ENCODE measurements around the gene DOCK8. TPM values are rescaled to one million over a fixed set of nuclear protein-coding genes. Genes with fewer than 3 reads are reported as not detected.

Gene DOCK8
- total and polyA plus RNA-seq, 10 donors: 34.3 to 275 (median 184) TPM

GRCh38 chr9:316382-316965, 101.8 kb downstream of the DOCK8 start:
- intact Hi-C loops (cut with DNase I; ENCODE audit: low total_unique reads): no loop called here
- 60 to 84% (median 75%) methylated on average over 2 of the region's 2 CpGs for WGBS, 5 donors
- H3K9me3 ChIP-seq: no peaks in the 10 kb centered on the region
- peak overlapping the region in 6 of 8 donors; percentile 15 to 67 (median 48) for H3K27ac ChIP-seq
- no peak for DNase-seq
- peaks cover 14 to 88% (median 77%) of the 10 kb centered on the region in 6 donors for H3K36me3 ChIP-seq
- H3K4me1 ChIP-seq: peaks cover 0 to 39% (median 4%) of the 10 kb centered on the region in 6 donors
- no peaks in the 10 kb centered on the region for H3K27me3 ChIP-seq (replicated peaks in 1 of 7)
- H3K4me3 ChIP-seq: no peak overlapping the region
- TF ChIP-seq POLR2A (IDR thresholded peaks at IDR 0.05) (no peak), CTCF (IDR thresholded peaks at IDR 0.05 in 8 of 11, conservative IDR thresholded peaks at IDR 0.05 in 3 of 11) (peak in 7 of 11 experiments; percentile 8 to 39 (median 31)), POLR2AphosphoS5 (IDR thresholded peaks at IDR 0.05) (no peak)

GRCh38 chr9:318646-319045, 104.0 kb downstream of the DOCK8 start:
- peaks cover 10 to 80% (median 61%) of the 10 kb centered on the region in 6 donors for H3K36me3 ChIP-seq
- peak overlapping the region in 1 of 8 donors; percentile 9 for H3K27ac ChIP-seq
- intact Hi-C loops (cut with DNase I; ENCODE audit: low total_unique reads): no loop called here
- 59 to 71% (median 65%) methylated on average over 4 of the region's 4 CpGs for WGBS, 5 donors
- H3K4me1 ChIP-seq: peaks cover 0 to 39% (median 4%) of the 10 kb centered on the region in 6 donors
- no peak for DNase-seq
- H3K9me3 ChIP-seq: no peaks in the 10 kb centered on the region
- no peak for TF ChIP-seq POLR2A (IDR thresholded peaks at IDR 0.05)
- TF ChIP-seq POLR2AphosphoS5 (IDR thresholded peaks at IDR 0.05): peak in 1 of 3 donors; percentile 41
- H3K4me3 ChIP-seq: no peak overlapping the region
- H3K27me3 ChIP-seq (replicated peaks in 1 of 7): no peaks in the 10 kb centered on the region

- peaks cover 4 to 80% (median 54%) of the 10 kb centered on the region in 6 donors for H3K36me3 ChIP-seq
- H3K27ac ChIP-seq: no peak overlapping the region
- H3K4me1 ChIP-seq: no peaks in the 10 kb centered on the region
- H3K27me3 ChIP-seq (replicated peaks in 1 of 7): no peaks in the 10 kb centered on the region
- intact Hi-C loops (cut with DNase I; ENCODE audit: low total_unique reads): loop anchor here (10.0 kb wide), 1 partner anchor 60 kb away; no protein-coding TSS in a partner anchor
- DNase-seq: no peak
- WGBS, 5 donors: 97 to 100% (median 98%) methylated on average over 1 of the region's 1 CpG
- TF ChIP-seq CTCF (IDR thresholded peaks at IDR 0.05 in 8 of 11, conservative IDR thresholded peaks at IDR 0.05 in 3 of 11) (no peak), POLR2AphosphoS5 (IDR thresholded peaks at IDR 0.05) (no peak), POLR2A (IDR thresholded peaks at IDR 0.05) (no peak)
- no peaks in the 10 kb centered on the region for H3K9me3 ChIP-seq
- no peak overlapping the region for H3K4me3 ChIP-seq
Measured at GRCh38 chr9:324971-325370, 110.3 kb downstream of the DOCK8 start.

GRCh38 chr9:326667-327066, 112.0 kb downstream of the DOCK8 start:
- WGBS, 5 donors: 96 to 98% (median 97%) methylated on average over 2 of the region's 2 CpGs
- intact Hi-C loops (cut with DNase I; ENCODE audit: low total_unique reads): loop anchor here (10.0 kb wide), 1 partner anchor 58 kb away; no protein-coding TSS in a partner anchor
- Histone ChIP-seq H3K27ac (no peak overlapping the region), H3K9me3 (no peaks in the 10 kb centered on the region), H3K4me1 (no peaks in the 10 kb centered on the region), H3K27me3 (replicated peaks in 1 of 7) (no peaks in the 10 kb centered on the region), H3K36me3 (peaks cover 4 to 94% (median 70%) of the 10 kb centered on the region in 6 donors), H3K4me3 (no peak overlapping the region)
- TF ChIP-seq POLR2AphosphoS5 (IDR thresholded peaks at IDR 0.05) (no peak), CTCF (IDR thresholded peaks at IDR 0.05 in 8 of 11, conservative IDR thresholded peaks at IDR 0.05 in 3 of 11) (no peak)
- DNase-seq: no peak
